Fibroblast of villous mesenchyme (primary cell): ENCODE results near the gene TOB2. TPM values are rescaled to one million over a fixed set of nuclear protein-coding genes. Genes with fewer than 3 reads are reported as not detected.

ENCODE experiments used
- DNase-seq: peaks from one replicate; pipeline ENCODE4 v3.0.0-alpha.2; 2010; ENCODE audit warnings: low read depth
- H3K4me3 ChIP-seq: 2 replicates; pipeline ENCODE4 v1.5.1; 2011; ENCODE audit warnings: low read depth, mild to moderate bottlenecking, low read length
- total RNA-seq: library from RNA; depleted of rRNA; stranded (reverse); fragments of >200 nt; gene quantifications from 2 replicates; pipeline ENCODE4 v1.2.3, GENCODE V29; 2012
- TF ChIP-seq, protein P1 (sequence below): IDR thresholded peaks from 2 replicates; pipeline ENCODE4 v1.5.1; 2012; ENCODE audit warnings: low read depth, mild to moderate bottlenecking, low read length; ENCODE audit not compliant: insufficient read depth

Gene TOB2
- total RNA-seq, 1 donor, result 35.4 TPM

DNA sequence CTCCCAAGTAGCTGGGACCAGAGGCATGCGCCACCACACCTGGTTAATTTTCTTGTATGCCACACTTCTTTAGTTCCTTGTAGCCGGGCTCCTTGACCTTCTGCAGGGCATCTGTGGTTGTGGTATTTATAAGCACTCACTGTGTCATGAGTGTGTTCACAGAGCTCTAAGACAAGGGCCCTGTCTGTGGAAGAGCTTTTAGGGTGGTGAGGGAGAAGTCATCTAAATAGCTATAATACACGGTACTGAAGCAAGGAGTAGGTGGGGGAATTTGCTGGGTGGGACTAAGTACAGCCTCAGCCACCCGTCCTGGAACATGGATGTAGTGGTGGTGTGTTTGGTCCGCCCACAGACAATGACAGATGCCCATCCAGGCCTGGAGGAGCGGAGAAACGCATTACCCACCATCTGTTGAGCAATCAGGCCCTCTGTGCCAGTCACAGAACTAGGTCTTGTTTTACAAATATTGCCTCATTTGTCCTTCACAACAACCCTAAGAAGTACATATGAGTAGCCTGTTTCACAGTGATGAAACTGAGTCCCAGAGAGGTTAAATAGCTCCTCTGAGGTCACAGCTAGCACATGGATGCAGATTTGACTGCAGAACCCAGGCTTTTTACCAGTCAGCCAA is 32.4 kb upstream of the TOB2 start:
- peak; percentile 44 for DNase-seq
- TF ChIP-seq, protein P1, sequence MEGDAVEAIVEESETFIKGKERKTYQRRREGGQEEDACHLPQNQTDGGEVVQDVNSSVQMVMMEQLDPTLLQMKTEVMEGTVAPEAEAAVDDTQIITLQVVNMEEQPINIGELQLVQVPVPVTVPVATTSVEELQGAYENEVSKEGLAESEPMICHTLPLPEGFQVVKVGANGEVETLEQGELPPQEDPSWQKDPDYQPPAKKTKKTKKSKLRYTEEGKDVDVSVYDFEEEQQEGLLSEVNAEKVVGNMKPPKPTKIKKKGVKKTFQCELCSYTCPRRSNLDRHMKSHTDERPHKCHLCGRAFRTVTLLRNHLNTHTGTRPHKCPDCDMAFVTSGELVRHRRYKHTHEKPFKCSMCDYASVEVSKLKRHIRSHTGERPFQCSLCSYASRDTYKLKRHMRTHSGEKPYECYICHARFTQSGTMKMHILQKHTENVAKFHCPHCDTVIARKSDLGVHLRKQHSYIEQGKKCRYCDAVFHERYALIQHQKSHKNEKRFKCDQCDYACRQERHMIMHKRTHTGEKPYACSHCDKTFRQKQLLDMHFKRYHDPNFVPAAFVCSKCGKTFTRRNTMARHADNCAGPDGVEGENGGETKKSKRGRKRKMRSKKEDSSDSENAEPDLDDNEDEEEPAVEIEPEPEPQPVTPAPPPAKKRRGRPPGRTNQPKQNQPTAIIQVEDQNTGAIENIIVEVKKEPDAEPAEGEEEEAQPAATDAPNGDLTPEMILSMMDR, result no peak

DNA sequence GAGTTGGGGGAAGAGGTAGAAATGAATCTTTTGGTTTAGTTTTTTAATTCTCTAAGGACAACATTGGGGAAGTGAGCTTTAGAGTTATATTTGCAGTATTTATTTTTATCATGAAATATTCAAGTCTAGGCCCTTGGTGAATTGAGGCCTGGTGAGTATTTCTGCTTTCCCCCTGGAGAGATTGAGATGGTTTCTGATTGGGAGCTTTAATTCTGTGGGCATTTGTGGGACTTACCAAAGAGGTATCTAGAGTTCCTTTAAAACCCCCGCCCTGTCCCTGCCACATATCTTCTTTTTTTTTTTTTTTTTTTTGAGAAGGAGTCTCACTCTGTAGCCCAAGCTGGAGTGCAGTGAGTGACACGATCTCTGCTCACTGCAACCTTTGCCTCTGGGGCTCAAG is 31.9 kb upstream of the TOB2 start:
- TF ChIP-seq, protein P1, result no peak

More for the DNA sequence above, 32.4 kb upstream of the TOB2 start:
- H3K4me3 ChIP-seq, result no peak overlapping the region

DNA sequence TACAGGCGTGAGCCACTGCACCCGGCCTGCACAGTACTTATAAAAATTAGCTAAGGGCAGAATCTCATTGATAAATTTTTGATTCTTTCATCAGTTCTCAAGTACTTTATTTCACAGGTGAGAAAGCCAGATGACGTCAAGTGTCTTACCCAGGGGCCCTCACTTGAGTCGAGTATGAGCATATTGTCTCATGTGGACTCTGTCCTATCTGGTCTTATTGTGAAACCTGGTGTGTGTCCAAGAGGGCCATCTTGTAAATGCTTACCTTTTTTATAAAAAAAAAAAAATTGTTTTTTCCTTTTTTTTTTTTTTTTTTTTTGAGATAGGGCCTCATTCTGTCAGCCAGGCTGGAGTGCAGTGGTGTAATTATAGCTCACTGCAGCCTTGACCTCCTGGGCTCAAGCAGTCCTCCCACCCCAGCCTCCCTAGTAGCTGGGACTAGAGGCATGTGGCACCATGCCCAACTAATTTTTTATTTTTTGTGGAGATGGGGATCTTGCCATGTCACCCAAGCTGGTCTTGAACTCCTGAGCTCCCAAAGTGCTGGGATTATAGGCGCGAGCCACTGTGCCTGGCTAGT is 28.4 kb upstream of the TOB2 start:
- DNase-seq, result no peak
- no peak overlapping the region for H3K4me3 ChIP-seq
- TF ChIP-seq, protein P1, result no peak

More for the DNA sequence above, 31.9 kb upstream of the TOB2 start:
- no peak for DNase-seq
- H3K4me3 ChIP-seq, result no peak overlapping the region

DNA sequence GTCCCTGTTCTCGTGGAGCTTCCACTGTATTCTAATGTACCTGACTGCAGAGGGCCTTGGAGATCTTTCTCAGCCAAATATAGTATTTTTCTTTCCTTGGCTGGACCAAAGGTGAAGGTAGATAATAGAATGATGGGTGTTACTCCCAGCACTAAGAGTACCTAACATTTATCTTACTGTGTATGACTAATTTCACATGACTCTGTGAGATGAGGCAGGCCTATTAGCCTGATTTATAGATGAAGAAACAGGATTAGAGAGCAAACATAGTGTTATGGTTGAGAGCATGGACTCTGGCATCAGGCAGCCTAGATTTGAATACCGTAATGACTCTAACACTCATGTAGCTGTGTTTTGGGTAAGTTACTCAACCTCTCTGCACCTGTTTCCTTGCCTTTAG is 25.0 kb upstream of the TOB2 start:
- TF ChIP-seq, protein P1, result no peak
- no peak for DNase-seq
- no peak overlapping the region for H3K4me3 ChIP-seq

DNA sequence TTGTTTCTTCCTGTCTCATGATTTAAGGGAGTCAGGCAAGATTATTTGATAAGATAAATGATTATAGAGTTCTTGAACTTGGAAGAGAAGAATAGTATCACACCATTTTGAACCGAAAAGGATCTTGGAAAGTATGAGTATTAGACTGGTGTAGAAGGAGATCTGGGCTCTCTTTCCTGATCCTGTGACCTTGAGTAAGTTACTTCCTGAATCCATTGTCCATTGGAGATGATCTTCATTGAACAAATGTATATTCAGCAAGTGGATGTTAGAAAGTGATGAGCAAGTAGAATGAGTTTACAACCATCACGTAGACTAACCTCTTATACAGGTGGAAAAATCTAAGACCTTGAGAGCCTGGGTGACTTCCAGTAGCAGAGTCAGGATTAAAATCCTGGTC is 24.3 kb upstream of the TOB2 start:
- TF ChIP-seq, protein P1, result no peak
- no peak for DNase-seq
- no peak overlapping the region for H3K4me3 ChIP-seq

DNA sequence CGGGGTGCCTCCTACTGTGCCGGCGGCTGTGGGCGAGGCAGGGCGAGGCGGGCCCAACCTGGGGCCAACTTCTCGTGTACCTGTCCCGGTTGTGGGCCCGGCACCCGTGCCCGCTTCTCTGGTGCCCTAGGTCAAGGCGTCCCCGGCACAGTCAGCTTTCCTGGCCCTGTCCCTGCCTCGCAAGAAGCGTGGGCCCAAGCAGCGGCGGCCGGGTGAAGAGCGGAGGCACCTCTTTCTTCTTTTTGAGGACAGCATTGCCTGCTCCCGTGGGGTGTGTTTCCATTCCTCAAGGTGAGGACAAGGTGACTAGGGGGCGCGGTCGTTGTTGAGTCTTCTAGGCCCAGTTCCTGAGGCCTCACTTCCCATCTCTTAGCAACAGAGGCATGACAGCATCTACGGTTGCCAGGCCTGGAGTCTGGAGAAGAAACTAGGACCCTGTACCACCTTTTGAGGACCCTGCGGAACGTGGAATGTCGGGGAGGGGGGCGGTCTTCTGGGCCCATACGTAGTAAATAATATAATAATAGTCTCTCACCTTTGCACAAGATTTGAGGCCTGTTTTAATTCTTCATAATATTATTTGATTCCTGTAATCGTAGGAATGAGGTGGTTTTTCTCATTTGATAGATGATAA is 22.7 kb upstream of the TOB2 start:
- TF ChIP-seq, protein P1, result no peak

More for the DNA sequence above, 22.7 kb upstream of the TOB2 start:
- no peak for DNase-seq
- H3K4me3 ChIP-seq, result peak overlapping the region; percentile 89
